GM18907 (cell line): ENCODE data around the gene CDC45.
"Not testable (repeated sequence)": the region's sequence is repeated elsewhere in the genome, so short reads cannot be mapped to it uniquely, and the experiment has no call there.

ENCODE experiments used
- ATAC-seq: cut with Tn5 transposase; IDR thresholded peaks from one replicate; pipeline ENCODE4 v1.9.1; 2021; ENCODE audit warnings: mild to moderate bottlenecking, moderate library complexity; ENCODE audit not compliant: unreplicated experiment

The CDC45 gene

GRCh38 chr22:19479355-19480172 is at the start of gene CDC45:
Gene CDC45, plus strand, starts transcription at chr22:19479920. Its CDS starts 49 bp downstream, at chr22:19479969.
- peak; percentile 83 for ATAC-seq

GRCh38 chr22:19429950-19430889 is 49.5 kb upstream of the CDC45 start:
- no peak for ATAC-seq

DNA sequence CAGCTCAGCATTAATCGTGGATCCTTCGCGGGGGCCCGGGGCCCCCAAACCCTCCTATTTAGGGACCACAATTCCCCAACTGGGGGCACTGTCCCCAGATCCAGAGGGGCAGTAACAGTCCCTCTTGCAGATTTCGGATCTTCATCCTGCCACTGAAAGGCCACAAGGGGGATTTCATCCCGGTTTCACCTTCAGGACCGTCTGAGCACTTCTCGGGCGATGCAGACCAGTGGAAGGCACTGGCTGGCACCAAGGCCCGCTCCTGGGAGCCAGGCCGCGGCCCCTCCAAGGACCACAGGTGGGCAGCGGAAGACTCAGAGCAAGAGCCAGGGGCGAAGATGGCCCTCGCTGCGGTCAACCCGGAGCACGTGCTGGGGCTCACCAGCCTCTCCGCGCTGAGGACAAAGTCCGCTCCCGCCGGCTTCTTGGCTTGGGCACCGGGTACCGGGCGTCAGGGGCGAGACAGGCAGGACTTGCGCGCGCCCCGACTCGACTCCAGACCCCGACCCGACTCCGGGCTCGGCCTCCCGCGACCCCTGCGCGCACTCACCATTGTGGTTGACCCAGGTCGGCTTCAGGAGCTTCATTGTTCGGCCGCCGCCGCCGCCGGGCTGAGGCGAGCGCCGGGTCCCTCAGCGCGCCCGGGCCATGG is 48.7 kb upstream of the CDC45 start:
- ATAC-seq: peak; percentile 11

DNA sequence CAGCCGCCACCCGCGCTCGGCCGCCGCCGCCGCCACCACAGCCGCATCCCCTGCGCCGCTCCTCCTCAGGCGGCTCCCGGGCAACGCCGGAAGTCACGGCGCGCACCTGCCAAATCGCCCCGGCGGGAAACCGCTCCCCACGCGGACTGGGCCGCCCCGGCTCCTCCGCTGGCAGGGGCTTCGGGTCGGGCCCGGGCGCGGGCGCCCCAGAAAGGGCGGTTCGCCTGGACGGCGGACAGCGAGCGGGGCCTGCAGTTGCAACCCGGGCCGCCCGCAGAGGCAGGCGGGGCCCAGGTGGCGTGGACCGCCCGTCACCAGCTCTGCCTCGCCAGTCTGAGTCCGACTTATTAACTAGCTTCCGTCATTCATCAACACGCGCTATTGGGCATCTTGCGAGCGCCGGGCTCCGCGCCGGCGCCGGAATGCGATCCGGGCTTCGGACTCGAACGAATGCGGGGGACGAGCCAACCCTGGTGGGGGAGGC is 48.0 kb upstream of the CDC45 start, which contains the start of gene HIRA:
Gene HIRA, minus strand, starts transcription at position 85 of the 484 bp plus-strand sequence. CDS start 257 bp downstream, outside the sequence.
- ATAC-seq: peak; percentile 63

GRCh38 chr22:19432133-19432851 is 47.4 kb upstream of the CDC45 start, which contains the start of gene MRPL40:
Gene MRPL40, plus strand, starts transcription at chr22:19432545. Its CDS starts 10 bp downstream, at chr22:19432555.
- peak; percentile 74 for ATAC-seq

DNA sequence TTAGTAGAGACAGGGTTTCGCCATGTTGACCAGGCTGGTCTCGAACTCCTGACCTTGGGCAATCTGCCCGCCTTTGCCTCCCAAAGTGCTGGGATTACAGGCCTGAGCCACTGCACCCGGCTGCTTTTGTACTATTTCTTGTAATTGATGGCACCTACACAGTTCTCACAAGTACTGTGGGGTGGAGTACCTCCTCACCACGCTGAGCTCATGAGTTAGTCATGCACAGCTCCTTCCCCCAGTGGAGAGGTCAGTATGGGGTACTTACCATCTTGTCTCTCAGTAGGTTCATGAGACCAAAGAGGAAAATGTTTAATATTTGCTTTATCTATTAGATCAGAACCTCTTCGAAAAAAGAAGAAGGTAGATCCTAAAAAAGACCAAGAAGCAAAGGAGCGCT is 45.3 kb upstream of the CDC45 start:
- no peak for ATAC-seq

DNA sequence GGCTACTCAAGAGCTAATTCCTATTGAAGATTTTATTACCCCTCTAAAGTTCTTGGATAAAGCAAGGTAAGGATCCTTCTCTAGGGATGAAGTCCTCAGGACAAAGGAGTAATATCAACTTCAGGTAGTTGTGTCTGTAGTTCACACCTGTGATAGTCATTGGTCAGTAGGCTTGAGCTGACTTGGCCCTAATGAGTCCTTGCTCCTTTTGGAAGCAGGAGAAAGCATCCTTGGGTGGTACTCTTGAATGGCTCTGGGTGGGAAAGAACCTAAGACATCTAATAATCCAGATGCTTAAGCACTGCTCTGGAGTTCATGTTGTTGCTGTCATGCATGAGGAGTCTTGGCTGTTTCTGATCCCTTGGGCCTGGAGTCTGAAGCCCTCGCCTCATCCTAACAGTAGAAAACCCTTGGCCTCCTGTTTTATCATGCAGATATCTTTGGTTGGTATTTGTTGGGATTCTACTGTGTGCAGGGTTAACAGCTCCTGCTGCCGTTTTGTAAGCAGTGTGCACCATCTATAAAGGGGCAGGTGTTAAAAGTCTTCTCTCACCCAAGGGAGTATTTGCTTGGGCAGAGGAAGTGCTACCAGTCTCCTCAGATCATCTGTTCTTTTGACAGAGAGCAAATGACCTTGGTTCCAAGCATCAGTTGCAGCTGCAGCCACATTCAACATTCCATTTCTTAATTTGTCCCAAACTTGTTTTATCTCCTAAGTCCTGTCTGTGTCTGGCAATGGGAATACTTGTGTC is 44.7 kb upstream of the CDC45 start:
- no peak for ATAC-seq

DNA sequence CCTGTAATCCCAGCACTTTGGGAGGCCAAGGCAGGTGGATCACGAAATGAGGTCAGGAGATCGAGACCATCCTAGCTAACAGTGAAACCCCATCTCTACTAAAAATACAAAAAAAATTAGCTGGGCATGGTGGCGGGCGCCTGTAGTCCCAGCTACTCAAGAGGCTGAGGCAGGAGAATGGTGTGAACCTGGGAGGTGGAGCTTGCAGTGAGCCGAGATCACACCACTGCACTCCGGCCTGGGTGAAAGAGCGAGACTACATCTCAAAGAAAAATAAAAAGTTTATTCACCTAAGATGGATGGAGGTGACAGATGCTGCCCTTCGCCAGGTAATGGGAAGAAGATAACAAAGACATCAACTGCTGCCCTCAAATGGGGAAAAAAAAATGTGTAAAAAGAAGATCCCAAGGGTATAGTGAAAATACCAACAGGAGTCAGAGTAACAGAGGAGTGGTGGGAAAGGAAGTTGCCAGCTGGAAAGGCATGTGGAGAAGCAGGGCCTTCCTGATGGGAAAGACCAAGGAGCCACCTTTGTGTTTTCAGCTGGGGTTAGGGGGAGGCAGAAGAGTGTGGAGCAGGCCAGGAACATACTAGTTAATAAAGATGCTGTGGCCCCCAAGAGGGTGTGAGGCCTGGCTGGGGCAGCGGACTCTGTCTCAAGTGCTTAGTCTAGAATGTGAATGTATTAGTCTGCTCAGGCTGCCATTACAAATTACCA is 43.1 kb upstream of the CDC45 start:
- ATAC-seq: not testable (repeated sequence)

DNA sequence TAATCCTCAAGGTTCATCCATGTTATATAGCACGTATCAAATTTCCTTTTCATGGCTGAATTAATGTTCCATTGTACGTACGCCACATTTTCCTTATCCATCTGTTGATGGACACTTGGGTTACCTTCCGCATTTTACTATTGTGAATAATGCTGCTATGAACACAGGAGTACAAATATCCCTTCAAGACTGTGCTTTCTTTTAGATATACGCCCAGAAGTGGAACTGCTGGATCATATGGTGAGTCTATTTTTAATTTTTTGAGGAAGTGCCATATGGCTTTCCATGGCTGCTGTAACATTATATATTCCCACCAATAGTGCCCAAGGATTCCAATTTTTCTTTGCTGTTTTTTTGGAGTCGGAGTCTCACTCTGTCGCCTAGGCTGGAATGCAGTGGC is 41.4 kb upstream of the CDC45 start:
- no peak for ATAC-seq

- ATAC-seq: no peak
Measured at GRCh38 chr22:19440411-19441195, 39.1 kb upstream of the CDC45 start.

- no peak for ATAC-seq
Measured at GRCh38 chr22:19442166-19442565, 37.6 kb upstream of the CDC45 start.

DNA sequence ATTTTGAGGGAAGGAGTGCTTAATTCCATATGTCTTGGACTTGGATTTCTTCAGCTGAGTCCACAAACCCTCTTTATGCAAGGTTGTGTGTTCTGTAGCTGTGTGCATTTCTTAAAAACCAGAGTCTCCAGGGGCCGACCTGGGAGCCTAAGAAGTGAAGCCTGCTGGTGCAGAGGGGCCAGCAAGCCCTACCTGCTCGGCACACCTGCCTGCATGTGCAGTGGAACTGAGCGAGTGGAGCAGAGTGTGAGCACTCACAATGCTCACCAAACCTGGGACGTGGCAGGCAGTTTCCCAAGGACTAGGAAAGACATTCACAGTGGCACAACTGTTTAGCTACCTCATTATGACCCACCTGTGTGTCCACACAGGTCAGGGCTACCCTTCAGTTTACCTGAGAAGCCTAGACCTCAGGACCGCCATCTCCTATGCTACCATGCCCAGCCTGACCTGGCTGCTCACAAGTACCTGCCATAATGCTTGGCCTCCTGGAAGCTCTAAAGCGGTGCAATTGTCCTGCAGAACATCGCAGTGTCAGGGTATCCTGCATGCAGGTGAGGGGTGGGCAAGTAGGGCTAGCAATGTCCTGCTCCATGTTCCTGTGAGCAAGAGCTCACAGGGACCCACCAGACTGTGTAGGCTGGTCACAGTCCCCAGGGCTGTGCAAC is 36.0 kb upstream of the CDC45 start:
- no peak for ATAC-seq

DNA sequence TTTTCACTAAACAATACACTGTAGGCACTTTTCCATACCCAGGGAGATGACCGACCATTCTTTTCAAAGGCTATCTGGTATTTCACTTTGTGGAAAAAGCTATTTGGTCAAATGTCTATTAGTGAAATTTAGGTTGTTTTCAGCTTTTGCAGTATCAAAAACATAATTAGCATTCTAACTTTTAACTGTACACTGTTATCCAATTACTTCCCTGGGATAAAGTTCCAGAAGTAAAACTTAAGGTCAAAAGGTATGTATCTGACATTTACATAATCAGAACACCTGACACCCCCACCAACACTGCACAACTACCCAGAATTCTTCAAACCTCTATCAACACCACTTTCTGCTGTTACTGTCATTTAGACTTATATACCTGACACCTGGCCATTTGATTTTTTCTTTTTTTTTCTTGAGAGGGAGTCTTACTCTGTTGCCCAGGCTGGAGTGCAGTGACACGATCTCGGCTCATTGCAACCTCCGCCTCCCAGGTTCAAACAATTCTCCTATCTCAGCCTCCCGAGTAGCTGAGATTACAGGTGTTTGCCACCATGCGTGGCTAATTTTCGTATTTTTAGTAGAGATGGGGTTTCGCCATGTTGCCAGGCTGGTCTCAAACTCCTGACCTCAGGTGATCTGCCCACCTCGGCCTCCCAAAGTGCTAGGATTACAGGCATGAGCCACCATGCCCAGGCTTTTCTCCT is 34.3 kb upstream of the CDC45 start:
- ATAC-seq: not testable (repeated sequence)

DNA sequence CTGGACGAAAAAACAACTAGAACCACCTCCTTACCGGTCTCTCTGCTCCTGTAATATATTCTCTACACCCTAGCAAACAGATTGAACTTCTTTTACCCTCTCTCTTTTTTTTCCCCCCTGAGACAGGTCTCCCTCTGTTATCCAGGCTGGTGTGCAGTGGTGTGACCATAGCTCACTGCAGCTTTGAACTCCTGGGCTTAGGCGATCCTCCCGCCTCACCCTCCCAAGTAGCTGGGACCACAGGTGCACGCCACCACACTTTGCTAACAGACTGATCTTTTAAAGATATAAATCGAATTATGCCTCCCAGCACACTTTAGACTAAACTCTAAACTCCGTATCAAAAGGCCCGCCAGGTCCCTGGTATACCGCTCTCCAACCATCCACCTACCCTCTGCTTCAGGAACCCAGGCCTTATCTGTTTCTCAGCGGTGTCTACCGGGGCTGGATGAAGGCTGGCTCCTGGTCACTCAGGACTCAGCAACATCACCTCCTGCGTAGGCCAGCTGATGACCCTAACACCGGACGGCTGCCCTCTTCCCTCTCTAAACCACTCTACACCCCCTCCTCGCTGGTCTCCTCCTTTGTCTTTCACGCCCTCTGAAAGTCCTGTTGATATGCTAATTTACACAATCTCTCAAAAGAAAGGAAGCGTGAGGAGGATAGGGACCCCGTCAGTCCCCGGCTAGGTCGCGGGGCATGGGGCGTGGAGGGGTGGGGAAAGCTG is 33.0 kb upstream of the CDC45 start:
- no peak for ATAC-seq

DNA sequence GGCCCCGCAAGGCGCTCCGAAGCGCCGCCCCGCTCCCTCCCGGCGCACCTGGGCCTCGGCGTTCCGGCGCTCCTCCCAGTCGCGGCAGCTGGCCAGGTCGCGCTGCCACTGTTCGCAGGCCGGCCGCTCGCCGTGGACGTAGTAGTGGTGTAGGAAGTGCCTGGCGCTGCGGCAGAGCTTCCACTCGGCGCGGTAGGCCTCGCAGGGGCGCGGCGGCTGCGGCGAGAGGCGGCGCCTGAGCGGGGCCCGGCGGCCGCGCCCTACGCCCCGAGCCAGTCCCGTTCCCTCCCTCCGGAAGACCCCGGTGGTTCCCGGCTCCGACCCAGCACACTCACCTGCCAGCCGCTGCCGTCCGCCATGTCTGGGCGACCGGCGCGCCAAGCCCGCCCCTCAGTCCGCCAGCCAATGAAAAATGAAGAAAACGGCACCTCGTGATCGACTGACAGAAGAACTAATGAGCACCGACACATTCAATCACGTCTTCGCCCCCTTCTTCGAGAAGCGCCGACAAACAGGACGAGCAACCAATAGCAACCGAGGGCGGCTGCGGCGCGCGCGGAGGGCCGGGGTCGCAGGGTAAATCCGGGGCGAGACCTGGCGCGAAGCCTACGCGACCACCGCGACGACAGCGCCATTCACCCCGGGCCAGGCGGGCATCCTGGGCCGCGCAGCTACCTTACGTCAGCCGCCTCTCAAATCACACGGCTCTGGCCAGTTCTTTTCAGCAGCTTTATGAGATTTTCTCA is 32.2 kb upstream of the CDC45 start, which contains the start of gene C22orf39:
Gene C22orf39, minus strand, starts transcription at position 382 of the 746 bp plus-strand sequence. Its CDS starts 23 bp downstream, at position 359.
- peak; percentile 80 for ATAC-seq
